Muscle of arm (tissue), 12 donors: Measurements from ENCODE around the gene AGXT. TPM values are rescaled to one million over a fixed set of nuclear protein-coding genes. Genes with fewer than 3 reads are reported as not detected.
"Not testable (repeated sequence)": the region's sequence is repeated elsewhere in the genome, so short reads cannot be mapped to it uniquely, and the experiment has no call there.

Source experiments
- DNase-seq: peaks from one replicate; pipeline ENCODE4 v3.0.0-alpha.2; 2013
- polyA plus RNA-seq, 12 donors: library from polyadenylated mRNA; unstranded; fragments of 120-200 nt; gene quantifications; one replicate each; pipeline ENCODE4 v1.2.1, GENCODE V29; 2013; ENCODE audit not compliant: insufficient read length in 12 of 12

AGXT gene
- polyA plus RNA-seq, 12 donors, result 0.05 to 0.71 (median 0.15) TPM; not detected in 7

GRCh38 chr2:240839152-240840143, 29.2 kb upstream of the AGXT start:
- no peak for DNase-seq

- DNase-seq, result peak; percentile 74
Observed at GRCh38 chr2:240840435-240841060, 28.1 kb upstream of the AGXT start.

- DNase-seq, result not testable (repeated sequence)
Observed at GRCh38 chr2:240846309-240846708, 22.3 kb upstream of the AGXT start.

GRCh38 chr2:240846873-240847595, 21.6 kb upstream of the AGXT start:
- DNase-seq, result no peak

GRCh38 chr2:240847817-240848216, 20.8 kb upstream of the AGXT start:
- no peak for DNase-seq

- no peak for DNase-seq
Observed at GRCh38 chr2:240848900-240849680, 19.5 kb upstream of the AGXT start.

- DNase-seq, result no peak
Observed at GRCh38 chr2:240850026-240850425, 18.6 kb upstream of the AGXT start.

GRCh38 chr2:240850756-240851077, 17.9 kb upstream of the AGXT start:
- DNase-seq, result no peak

- DNase-seq, result peak; percentile 79
Observed at GRCh38 chr2:240851078-240851991, 17.3 kb upstream of the AGXT start.

GRCh38 chr2:240852671-240853314, 15.8 kb upstream of the AGXT start:
- DNase-seq, result no peak

GRCh38 chr2:240855670-240856069, 13.0 kb upstream of the AGXT start:
- no peak for DNase-seq

GRCh38 chr2:240856151-240856980, 12.3 kb upstream of the AGXT start:
- DNase-seq, result no peak

GRCh38 chr2:240857039-240858008, 11.3 kb upstream of the AGXT start:
- no peak for DNase-seq

GRCh38 chr2:240858321-240858720, 10.3 kb upstream of the AGXT start:
- DNase-seq, result no peak

- DNase-seq, result no peak
Observed at GRCh38 chr2:240858871-240859270, 9.8 kb upstream of the AGXT start.

GRCh38 chr2:240861547-240861946, 7.1 kb upstream of the AGXT start:
- no peak for DNase-seq

GRCh38 chr2:240864475-240864874, 4.1 kb upstream of the AGXT start:
- no peak for DNase-seq

- DNase-seq, result no peak
Observed at GRCh38 chr2:240865391-240865790, 3.2 kb upstream of the AGXT start.
